NCI-H748 treated with DMSO at 0.1 percent for 48 hours (cell line): ENCODE data around the gene SOS1.
"Not testable (repeated sequence)": the region's sequence is repeated elsewhere in the genome, so short reads cannot be mapped to it uniquely, and the experiment has no call there.

Source experiments
- DNase-seq: peaks from one replicate; lab custom pipeline; 2025; lab: John Stamatoyannopoulos, UW

The SOS1 gene

GRCh38 chr2:39120771-39121522 is at the start of gene SOS1:
TSS of gene SOS1 (minus strand) at chr2:39121051. CDS start at chr2:39120422, 629 bp downstream.
- peak; percentile 63 for DNase-seq

GRCh38 chr2:39164089-39164488 is 43.2 kb upstream of the SOS1 start:
- no peak for DNase-seq

- no peak for DNase-seq
Measured at GRCh38 chr2:39160982-39161381, 40.1 kb upstream of the SOS1 start.

- DNase-seq, result no peak
Measured at GRCh38 chr2:39159283-39159682, 38.4 kb upstream of the SOS1 start.

DNA sequence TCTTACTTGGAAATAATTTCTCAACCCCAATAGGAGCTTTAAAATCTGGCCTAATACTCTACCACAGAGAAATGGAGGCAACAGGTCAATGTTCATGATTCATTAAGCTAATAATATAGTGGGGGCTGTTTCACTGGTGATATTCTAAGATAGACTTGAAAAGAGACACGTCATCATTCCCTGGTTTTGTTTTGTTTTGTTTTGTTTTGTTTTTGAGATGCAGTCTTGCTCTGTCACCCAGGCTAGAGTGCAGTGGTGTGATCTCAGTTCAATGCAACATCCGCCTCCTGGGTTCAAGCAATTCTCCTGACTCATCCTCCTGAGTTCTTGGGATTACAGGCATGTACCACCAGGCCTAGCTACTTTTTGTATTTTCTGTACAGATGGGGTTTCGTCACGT is 37.5 kb upstream of the SOS1 start:
- DNase-seq, result no peak

GRCh38 chr2:39156846-39157245 is 36.0 kb upstream of the SOS1 start:
- no peak for DNase-seq

DNA sequence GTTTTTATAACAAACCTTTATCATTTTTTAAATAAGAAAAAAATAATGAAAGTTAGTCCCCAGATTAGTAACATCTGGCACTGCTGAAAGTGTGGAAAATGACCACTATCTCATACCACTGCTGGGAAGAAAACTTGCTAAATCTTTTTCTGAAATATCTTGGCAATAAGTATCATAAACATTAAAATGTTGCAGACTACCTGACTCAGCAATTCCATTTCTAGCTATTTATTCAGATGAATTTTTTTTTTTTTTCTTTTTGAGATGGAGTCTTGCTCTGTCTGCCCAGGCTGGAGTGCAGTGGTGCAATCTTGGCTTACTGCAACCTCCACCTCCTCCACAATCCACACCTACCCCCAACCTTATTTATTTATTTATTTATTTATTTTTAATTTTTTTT is 35.3 kb upstream of the SOS1 start:
- no peak for DNase-seq

DNA sequence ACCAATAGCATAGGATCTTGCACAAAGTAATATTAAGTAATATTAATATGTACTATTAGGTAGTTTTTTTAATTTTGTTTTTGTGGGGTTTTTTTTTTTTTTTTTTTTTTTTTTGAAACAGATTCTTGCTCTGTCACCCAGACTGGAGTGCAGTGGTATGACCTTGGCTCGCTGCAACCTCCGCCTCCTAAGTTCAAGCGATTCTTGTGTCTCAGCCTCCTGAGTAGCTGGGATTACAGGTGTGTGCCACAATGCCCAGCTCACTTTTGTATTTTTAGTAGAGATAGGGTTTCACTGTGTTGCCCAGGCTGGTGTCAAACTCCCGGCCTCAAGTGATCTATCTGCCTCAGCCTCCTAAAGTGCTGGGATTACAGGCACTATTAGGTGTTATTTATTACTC is 34.7 kb upstream of the SOS1 start:
- DNase-seq, result not testable (repeated sequence)

GRCh38 chr2:39154944-39155343 is 34.1 kb upstream of the SOS1 start:
- no peak for DNase-seq

- no peak for DNase-seq
Measured at GRCh38 chr2:39153312-39153711, 32.5 kb upstream of the SOS1 start.

- DNase-seq, result no peak
Measured at GRCh38 chr2:39152504-39152903, 31.7 kb upstream of the SOS1 start.

GRCh38 chr2:39150890-39151497 is 30.1 kb upstream of the SOS1 start:
- no peak for DNase-seq

DNA sequence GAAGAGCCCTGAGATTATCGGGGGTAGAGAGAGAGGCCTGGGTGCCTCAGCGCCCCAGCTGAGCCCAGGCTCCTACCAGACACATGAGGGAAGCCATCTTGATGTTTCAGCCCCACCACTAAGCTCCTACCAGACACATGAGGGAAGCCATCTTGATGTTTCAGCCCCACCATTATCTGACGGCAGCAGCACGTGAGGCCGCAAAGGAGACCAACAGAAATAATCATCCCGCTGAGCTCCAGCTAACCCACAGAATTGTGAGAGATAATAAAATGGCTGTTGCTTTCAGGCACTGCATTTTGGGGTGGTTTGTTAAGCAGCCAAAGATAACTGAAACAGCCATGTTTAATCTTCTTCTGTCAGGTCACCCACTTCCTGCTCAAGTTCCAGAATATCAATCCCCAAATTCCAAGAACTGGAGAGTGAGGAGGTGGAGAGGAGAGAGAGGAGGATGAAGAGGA is 29.3 kb upstream of the SOS1 start:
- DNase-seq, result no peak

GRCh38 chr2:39146630-39147029 is 25.8 kb upstream of the SOS1 start:
- no peak for DNase-seq

- DNase-seq, result no peak
Measured at GRCh38 chr2:39145906-39146421, 25.1 kb upstream of the SOS1 start.

- DNase-seq, result no peak
Measured at GRCh38 chr2:39144416-39144815, 23.6 kb upstream of the SOS1 start.

GRCh38 chr2:39142904-39143605 is 22.2 kb upstream of the SOS1 start:
- DNase-seq, result no peak

- no peak for DNase-seq
Measured at GRCh38 chr2:39141334-39142271, 20.8 kb upstream of the SOS1 start.

GRCh38 chr2:39140948-39141333 is 20.1 kb upstream of the SOS1 start:
- DNase-seq, result not testable (repeated sequence)

DNA sequence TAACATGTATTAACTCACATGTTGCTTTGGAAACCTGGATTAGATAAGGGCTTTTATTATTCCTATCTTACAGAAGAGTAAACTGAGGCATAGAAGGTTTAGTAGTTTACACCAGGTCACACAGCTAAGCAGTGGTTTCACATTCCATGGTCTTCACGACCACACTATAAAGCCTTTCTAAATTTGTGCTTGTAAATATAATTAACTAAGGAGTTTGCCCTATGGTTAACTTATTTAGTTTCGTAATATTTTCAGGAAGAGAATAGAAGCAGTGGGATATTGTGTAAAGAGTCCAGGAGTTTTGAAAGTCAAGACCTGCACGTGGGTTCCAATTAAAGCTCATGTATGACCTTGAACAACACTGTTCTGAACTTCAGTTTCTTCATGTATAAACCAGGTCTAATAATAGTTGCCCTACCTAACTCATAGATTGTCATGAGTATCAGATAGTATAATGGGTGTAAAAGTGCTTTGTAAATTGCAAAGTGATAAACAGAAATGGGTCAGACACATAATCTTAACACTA is 19.5 kb upstream of the SOS1 start:
- no peak for DNase-seq

DNA sequence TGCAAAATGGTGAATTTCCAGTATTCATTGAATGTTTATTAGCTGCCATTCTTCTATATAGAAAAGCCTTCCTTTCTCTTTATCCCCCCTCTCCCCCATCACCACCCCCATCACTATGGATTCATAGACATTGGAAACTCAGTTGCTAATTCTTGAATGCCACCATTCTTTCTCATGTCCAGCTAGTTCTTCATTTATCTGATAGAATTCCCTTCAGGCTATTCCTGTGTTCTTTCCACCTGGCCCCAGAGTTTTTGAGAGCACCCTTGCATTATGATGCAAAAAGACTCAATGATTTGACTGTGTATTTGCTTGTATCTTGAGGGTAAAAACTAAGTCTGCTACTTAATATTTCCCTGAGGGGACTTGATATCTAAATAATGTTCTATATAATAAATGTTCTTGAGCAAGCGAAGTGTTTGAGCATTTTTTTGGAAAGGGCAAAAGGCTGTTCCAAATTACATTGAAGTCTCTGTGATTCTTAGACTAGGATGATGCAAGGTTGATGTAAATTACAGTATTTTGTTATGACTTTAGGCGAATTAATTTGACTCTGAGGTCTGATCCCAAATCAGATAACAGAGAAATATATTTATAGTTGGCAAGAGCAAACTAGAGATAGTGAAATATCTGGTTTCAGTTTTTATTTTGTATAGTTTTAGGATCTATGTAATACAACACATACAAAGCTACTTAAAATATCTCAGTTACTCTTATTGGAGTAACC is 18.8 kb upstream of the SOS1 start:
- DNase-seq, result no peak
